ENCODE measurements around the gene DENND4A. TPM values are rescaled to one million over a fixed set of nuclear protein-coding genes. Genes with fewer than 3 reads are reported as not detected.
"Not testable (repeated sequence)": the region's sequence is repeated elsewhere in the genome, so short reads cannot be mapped to it uniquely, and the experiment has no call there.

The DENND4A gene
- total and polyA plus RNA-seq, 3 donors from 2014 or later = 16.5 to 65.7 (median 63.4) TPM

DNA sequence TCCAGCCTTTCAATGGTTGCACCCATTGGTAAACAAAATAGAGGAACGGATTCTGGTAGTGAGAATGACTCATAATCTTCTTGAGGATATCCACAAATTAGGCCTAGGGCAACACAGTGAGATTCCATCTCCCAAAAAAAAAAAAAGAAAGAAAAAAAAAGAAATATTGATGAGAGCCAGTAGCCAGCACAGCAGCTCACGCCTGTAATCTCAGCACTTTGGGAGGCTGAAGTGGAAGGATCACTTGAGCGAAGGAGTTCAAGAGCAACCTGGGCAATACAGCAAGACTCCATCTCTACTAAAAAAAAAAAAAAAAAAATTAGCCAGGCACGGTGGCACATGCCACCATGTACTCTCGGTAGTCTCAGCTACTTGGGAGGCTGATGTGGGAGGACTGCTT, 51.9 kb downstream of the DENND4A start:
- H3K27ac ChIP-seq = no peak overlapping the region
- no peaks in the 10 kb centered on the region for H3K4me1 ChIP-seq
- no peaks in the 10 kb centered on the region for H3K9me3 ChIP-seq
- intact Hi-C loops (cut with DNase I; ENCODE audit: low total_unique reads) = no loop called here
- no peak overlapping the region for H3K4me3 ChIP-seq
- DNase-seq = no peak
- H3K27me3 ChIP-seq = no peaks in the 10 kb centered on the region
- no peak for TF ChIP-seq POLR2A (IDR thresholded peaks at IDR 0.05)
- TF ChIP-seq, protein P1, sequence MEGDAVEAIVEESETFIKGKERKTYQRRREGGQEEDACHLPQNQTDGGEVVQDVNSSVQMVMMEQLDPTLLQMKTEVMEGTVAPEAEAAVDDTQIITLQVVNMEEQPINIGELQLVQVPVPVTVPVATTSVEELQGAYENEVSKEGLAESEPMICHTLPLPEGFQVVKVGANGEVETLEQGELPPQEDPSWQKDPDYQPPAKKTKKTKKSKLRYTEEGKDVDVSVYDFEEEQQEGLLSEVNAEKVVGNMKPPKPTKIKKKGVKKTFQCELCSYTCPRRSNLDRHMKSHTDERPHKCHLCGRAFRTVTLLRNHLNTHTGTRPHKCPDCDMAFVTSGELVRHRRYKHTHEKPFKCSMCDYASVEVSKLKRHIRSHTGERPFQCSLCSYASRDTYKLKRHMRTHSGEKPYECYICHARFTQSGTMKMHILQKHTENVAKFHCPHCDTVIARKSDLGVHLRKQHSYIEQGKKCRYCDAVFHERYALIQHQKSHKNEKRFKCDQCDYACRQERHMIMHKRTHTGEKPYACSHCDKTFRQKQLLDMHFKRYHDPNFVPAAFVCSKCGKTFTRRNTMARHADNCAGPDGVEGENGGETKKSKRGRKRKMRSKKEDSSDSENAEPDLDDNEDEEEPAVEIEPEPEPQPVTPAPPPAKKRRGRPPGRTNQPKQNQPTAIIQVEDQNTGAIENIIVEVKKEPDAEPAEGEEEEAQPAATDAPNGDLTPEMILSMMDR (IDR thresholded peaks at IDR 0.05) = no peak
- 81 to 87% methylated on average over 5 of the region's 5 CpGs for WGBS, 2 donors
- no peaks in the 10 kb centered on the region for H3K36me3 ChIP-seq (ENCODE audit: low read depth, missing control alignments)

DNA sequence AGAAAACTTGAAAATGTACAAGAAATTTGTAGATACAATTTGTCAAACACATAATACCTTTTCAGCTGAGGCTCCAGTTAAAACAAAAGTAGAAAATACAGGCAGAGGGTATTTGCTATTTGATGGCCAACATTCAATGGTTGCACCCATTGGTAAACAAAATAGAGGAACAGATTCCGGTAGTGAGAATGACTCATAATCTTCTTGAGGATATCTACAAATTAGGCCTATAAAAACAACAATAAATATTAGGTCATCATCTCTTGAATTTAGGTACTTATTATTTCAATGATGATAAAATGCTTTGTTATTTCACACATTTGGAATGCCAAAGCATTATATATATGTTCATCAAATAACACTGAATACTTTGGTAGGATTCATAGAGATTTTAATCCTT, 53.4 kb downstream of the DENND4A start:
- TF ChIP-seq POLR2A (IDR thresholded peaks at IDR 0.05) = no peak
- TF ChIP-seq, protein P1 (IDR thresholded peaks at IDR 0.05) = no peak
- no peaks in the 10 kb centered on the region for H3K36me3 ChIP-seq (ENCODE audit: low read depth, missing control alignments)
- H3K4me1 ChIP-seq = no peaks in the 10 kb centered on the region
- H3K27me3 ChIP-seq = no peaks in the 10 kb centered on the region
- DNase-seq = no peak
- intact Hi-C loops (cut with DNase I; ENCODE audit: low total_unique reads) = no loop called here
- 84 to 94% methylated on average over 1 of the region's 1 CpG for WGBS, 2 donors
- H3K4me3 ChIP-seq = no peak overlapping the region
- no peak overlapping the region for H3K27ac ChIP-seq
- no peaks in the 10 kb centered on the region for H3K9me3 ChIP-seq

DNA sequence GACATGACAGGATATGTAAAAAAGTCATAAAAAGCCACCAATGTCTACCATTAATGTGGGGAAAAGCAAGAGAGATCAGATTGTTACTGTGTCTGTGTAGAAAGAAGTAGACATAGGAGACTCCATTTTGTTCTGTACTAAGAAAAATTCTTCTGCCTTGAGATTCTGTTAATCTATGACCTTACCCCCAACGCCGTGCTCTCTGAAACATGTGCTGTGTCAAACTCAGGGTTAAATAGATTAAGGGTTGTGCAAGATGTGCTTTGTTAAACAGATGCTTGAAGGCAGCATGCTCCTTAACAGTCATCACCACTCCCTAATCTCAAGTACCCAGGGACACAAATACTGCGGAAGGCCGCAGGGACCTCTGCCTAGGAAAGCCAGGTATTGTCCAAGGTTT, 58.5 kb downstream of the DENND4A start:
- H3K9me3 ChIP-seq; H3K27ac ChIP-seq; H3K36me3 ChIP-seq (ENCODE audit: low read depth, missing control alignments); H3K4me3 ChIP-seq; H3K4me1 ChIP-seq; intact Hi-C loops (cut with DNase I; ENCODE audit: low total_unique reads); DNase-seq; H3K27me3 ChIP-seq: not testable (repeated sequence)
- 54 to 66% methylated on average over 4 of the region's 4 CpGs for whole genome bisulfite sequencing, 2 donors

DNA sequence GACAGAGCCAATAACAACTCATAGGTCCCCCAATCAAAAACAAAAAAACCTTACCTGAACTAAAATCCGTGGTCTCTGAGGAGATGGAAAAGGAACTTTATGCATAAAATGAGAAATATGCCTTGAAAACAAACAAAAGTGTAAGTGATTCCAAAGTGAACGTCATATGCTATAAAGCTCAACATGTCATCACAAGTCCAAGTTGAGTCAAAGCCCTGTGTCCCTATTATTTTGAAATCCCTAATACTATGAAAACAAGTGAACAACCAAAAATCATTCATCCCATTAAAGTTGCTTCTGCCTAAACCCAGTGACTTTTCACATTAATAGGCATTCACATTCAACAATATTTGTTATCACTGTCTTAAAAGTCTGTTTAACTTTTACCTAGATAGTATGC, 59.4 kb downstream of the DENND4A start:
- Histone ChIP-seq H3K4me3 (no peak overlapping the region), H3K4me1 (no peaks in the 10 kb centered on the region), H3K27ac (no peak overlapping the region), H3K9me3 (no peaks in the 10 kb centered on the region), H3K27me3 (no peaks in the 10 kb centered on the region), H3K36me3 (ENCODE audit: low read depth, missing control alignments) (no peaks in the 10 kb centered on the region)
- intact Hi-C loops (cut with DNase I; ENCODE audit: low total_unique reads) = no loop called here
- 89 to 91% methylated on average over 2 of the region's 2 CpGs for WGBS, 2 donors
- DNase-seq = no peak
- TF ChIP-seq, protein P1 (IDR thresholded peaks at IDR 0.05) = no peak
- TF ChIP-seq POLR2A (IDR thresholded peaks at IDR 0.05) = no peak

DNA sequence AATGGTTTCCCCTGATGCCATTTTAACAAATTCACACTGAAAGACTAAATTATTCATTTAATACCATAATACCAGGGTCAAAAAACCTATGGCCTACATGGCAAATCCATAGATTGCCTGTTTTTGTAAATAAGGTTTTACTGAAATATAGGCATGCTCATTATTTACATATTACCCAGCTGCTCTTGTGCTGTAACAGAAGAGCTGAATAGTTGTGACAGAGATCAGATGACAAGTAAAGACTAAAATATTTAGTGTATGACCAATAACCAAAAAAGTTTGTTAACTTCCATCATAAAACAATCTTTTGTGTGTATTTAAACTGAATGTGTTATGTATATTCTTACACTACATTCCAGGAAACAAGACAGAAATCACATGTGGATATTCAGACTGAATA, 60.2 kb downstream of the DENND4A start:
- H3K27me3 ChIP-seq = no peaks in the 10 kb centered on the region
- no peak for DNase-seq
- intact Hi-C loops (cut with DNase I; ENCODE audit: low total_unique reads) = no loop called here
- H3K27ac ChIP-seq = no peak overlapping the region
- H3K9me3 ChIP-seq = no peaks in the 10 kb centered on the region
- no peaks in the 10 kb centered on the region for H3K4me1 ChIP-seq
- no peaks in the 10 kb centered on the region for H3K36me3 ChIP-seq (ENCODE audit: low read depth, missing control alignments)
- no peak overlapping the region for H3K4me3 ChIP-seq
- TF ChIP-seq, protein P1 (IDR thresholded peaks at IDR 0.05) = no peak
- TF ChIP-seq POLR2A (IDR thresholded peaks at IDR 0.05) = no peak
